Neural crest cell (in vitro differentiated cells): ENCODE measurements around the gene PEMT. TPM values are rescaled to one million over a fixed set of nuclear protein-coding genes. Genes with fewer than 3 reads are reported as not detected.

Experiments used
- DNase-seq: peaks from one replicate; pipeline ENCODE4 v3.0.0; 2021; ENCODE audit warnings: low read depth, mixed read lengths, low spot score
- H3K27ac Mint-ChIP-seq: one replicate; pipeline ENCODE4 v1.8.0; 2021; ENCODE audit warnings: mild to moderate bottlenecking, mixed read lengths; ENCODE audit not compliant: unreplicated experiment
- H3K27me3 Mint-ChIP-seq: 2 replicates; pipeline ENCODE4 v1.8.0; 2021; ENCODE audit warnings: low read depth, mild to moderate bottlenecking, mixed read lengths
- H3K36me3 Mint-ChIP-seq: 2 replicates; pipeline ENCODE4 v1.8.0; 2021; ENCODE audit warnings: low read depth, mild to moderate bottlenecking, mixed read lengths
- H3K4me1 Mint-ChIP-seq: 2 replicates; pipeline ENCODE4 v1.8.0; 2021; ENCODE audit warnings: mixed read lengths
- H3K4me3 Mint-ChIP-seq: one replicate; pipeline ENCODE4 v1.8.0; 2021; ENCODE audit warnings: mild to moderate bottlenecking, mixed read lengths
- H3K9me3 Mint-ChIP-seq: 2 replicates; pipeline ENCODE4 v1.8.0; 2021; ENCODE audit warnings: mixed read lengths
- CTCF ChIP-seq: fragments of 200-600 bp; sonication (generic); conservative IDR thresholded peaks from 2 replicates; pipeline ENCODE4 v1.5.0; 2021; ENCODE audit warnings: antibody characterized with exemption, mild to moderate bottlenecking
- total RNA-seq: library from RNA; stranded (reverse); gene quantifications from 2 replicates; pipeline ENCODE4 v1.2.1, GENCODE V29; 2021

PEMT gene
- total RNA-seq, 1 donor from 2014 or later, result 43.0 TPM

- H3K4me3 Mint-ChIP-seq, result no peak overlapping the region
- no peak for DNase-seq
- no peak for TF ChIP-seq CTCF
- no peak overlapping the region for H3K27ac Mint-ChIP-seq
- no peaks in the 10 kb centered on the region for H3K9me3 Mint-ChIP-seq
- peaks cover 6% of the 10 kb centered on the region for H3K4me1 Mint-ChIP-seq
- H3K27me3 Mint-ChIP-seq, result no peaks in the 10 kb centered on the region
- no peaks in the 10 kb centered on the region for H3K36me3 Mint-ChIP-seq
Observed at GRCh38 chr17:17542906-17543635, 48.4 kb downstream of the PEMT start.

GRCh38 chr17:17541640-17542001 is 49.9 kb downstream of the PEMT start:
- no peaks in the 10 kb centered on the region for H3K36me3 Mint-ChIP-seq
- no peak for DNase-seq

GRCh38 chr17:17540935-17541639 is 50.4 kb downstream of the PEMT start:
- no peak for DNase-seq
- no peak overlapping the region for H3K4me3 Mint-ChIP-seq
- TF ChIP-seq CTCF, result no peak
- peaks cover 6% of the 10 kb centered on the region for H3K4me1 Mint-ChIP-seq
- H3K9me3 Mint-ChIP-seq, result no peaks in the 10 kb centered on the region
- H3K27ac Mint-ChIP-seq, result no peak overlapping the region
- no peaks in the 10 kb centered on the region for H3K36me3 Mint-ChIP-seq
- no peaks in the 10 kb centered on the region for H3K27me3 Mint-ChIP-seq

More at GRCh38 chr17:17541640-17542001, 49.9 kb downstream of the PEMT start:
- TF ChIP-seq CTCF, result no peak
- H3K9me3 Mint-ChIP-seq, result no peaks in the 10 kb centered on the region
- H3K27ac Mint-ChIP-seq, result no peak overlapping the region
- H3K4me3 Mint-ChIP-seq, result no peak overlapping the region
- H3K4me1 Mint-ChIP-seq, result peaks cover 6% of the 10 kb centered on the region
- no peaks in the 10 kb centered on the region for H3K27me3 Mint-ChIP-seq

- no peak overlapping the region for H3K27ac Mint-ChIP-seq
- no peaks in the 10 kb centered on the region for H3K9me3 Mint-ChIP-seq
- H3K36me3 Mint-ChIP-seq, result no peaks in the 10 kb centered on the region
- H3K27me3 Mint-ChIP-seq, result no peaks in the 10 kb centered on the region
- no peak for DNase-seq
- TF ChIP-seq CTCF, result no peak
- H3K4me1 Mint-ChIP-seq, result peaks cover 6% of the 10 kb centered on the region
- no peak overlapping the region for H3K4me3 Mint-ChIP-seq
Observed at GRCh38 chr17:17540278-17540906, 51.1 kb downstream of the PEMT start.

- Mint-ChIP-seq H3K36me3 (no peaks in the 10 kb centered on the region), H3K27ac (no peak overlapping the region), H3K4me1 (peaks cover 6% of the 10 kb centered on the region), H3K27me3 (no peaks in the 10 kb centered on the region), H3K9me3 (no peaks in the 10 kb centered on the region), H3K4me3 (no peak overlapping the region)
- no peak for TF ChIP-seq CTCF
- no peak for DNase-seq
Observed at GRCh38 chr17:17539591-17539990, 51.9 kb downstream of the PEMT start.
